ENCODE results near the gene MACC1.

The MACC1 gene

DNA sequence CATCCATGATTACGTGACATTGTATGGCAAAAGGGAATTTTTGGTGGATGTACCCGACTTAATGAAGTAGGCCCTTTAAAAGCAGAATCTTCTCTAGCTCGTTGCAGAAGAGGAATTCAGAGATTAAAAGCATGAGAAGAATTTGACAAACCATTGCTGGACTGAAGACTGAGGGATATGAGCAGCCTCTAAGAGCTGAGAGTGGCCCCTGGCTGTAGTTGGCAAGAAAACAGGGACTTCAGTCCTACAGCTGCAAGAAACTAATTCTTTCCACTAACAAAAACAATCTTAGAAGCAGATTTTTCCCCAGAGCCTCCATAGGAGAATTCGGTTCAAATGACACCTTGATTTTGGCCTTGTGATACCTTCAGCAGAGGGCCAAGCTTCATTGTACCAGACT lies 34.1 kb downstream of the MACC1 start:
- Histone ChIP-seq H3K27ac (no peak overlapping the region), H3K4me1 (no peaks in the 10 kb centered on the region), H3K9me3 (no peaks in the 10 kb centered on the region), H3K9ac (no peak overlapping the region), H3K4me2 (no peak overlapping the region), H3K36me3 (no peaks in the 10 kb centered on the region), H3K27me3 (no peaks in the 10 kb centered on the region), H4K20me1 (no peaks in the 10 kb centered on the region), H3K4me3 (no peak overlapping the region)
- TF ChIP-seq Cebpa-rat (IDR thresholded peaks at IDR 0.05): no peak

GRCh38 chr7:20176578-20177242 lies 40.5 kb downstream of the MACC1 start:
- H4K20me1 ChIP-seq: no peaks in the 10 kb centered on the region
- no peaks in the 10 kb centered on the region for H3K9me3 ChIP-seq
- H3K4me3 ChIP-seq: no peak overlapping the region
- no peaks in the 10 kb centered on the region for H3K27me3 ChIP-seq
- no peak overlapping the region for H3K27ac ChIP-seq
- TF ChIP-seq Cebpa-rat (IDR thresholded peaks at IDR 0.05): no peak
- H3K36me3 ChIP-seq: no peaks in the 10 kb centered on the region
- H3K4me1 ChIP-seq: no peaks in the 10 kb centered on the region
- H3K9ac ChIP-seq: no peak overlapping the region
- H3K4me2 ChIP-seq: no peak overlapping the region

GRCh38 chr7:20173828-20174227 lies 43.4 kb downstream of the MACC1 start:
- no peaks in the 10 kb centered on the region for H3K9me3 ChIP-seq
- H3K27me3 ChIP-seq: no peaks in the 10 kb centered on the region
- H3K4me2 ChIP-seq: no peak overlapping the region
- no peaks in the 10 kb centered on the region for H3K4me1 ChIP-seq
- H3K27ac ChIP-seq: no peak overlapping the region
- H4K20me1 ChIP-seq: no peaks in the 10 kb centered on the region
- H3K36me3 ChIP-seq: no peaks in the 10 kb centered on the region
- H3K4me3 ChIP-seq: no peak overlapping the region
- H3K9ac ChIP-seq: no peak overlapping the region
- TF ChIP-seq Cebpa-rat (IDR thresholded peaks at IDR 0.05): no peak

GRCh38 chr7:20172736-20173334 lies 44.3 kb downstream of the MACC1 start:
- Histone ChIP-seq H3K4me1 (no peaks in the 10 kb centered on the region), H3K36me3 (no peaks in the 10 kb centered on the region), H3K4me3 (no peak overlapping the region), H3K27ac (no peak overlapping the region), H3K9ac (no peak overlapping the region), H3K9me3 (no peaks in the 10 kb centered on the region), H4K20me1 (no peaks in the 10 kb centered on the region), H3K27me3 (no peaks in the 10 kb centered on the region), H3K4me2 (no peak overlapping the region)
- no peak for TF ChIP-seq Cebpa-rat (IDR thresholded peaks at IDR 0.05)

GRCh38 chr7:20170633-20171032 lies 46.6 kb downstream of the MACC1 start:
- no peaks in the 10 kb centered on the region for H3K9me3 ChIP-seq
- H3K4me3 ChIP-seq: no peak overlapping the region
- no peak overlapping the region for H3K4me2 ChIP-seq
- no peak for TF ChIP-seq Cebpa-rat (IDR thresholded peaks at IDR 0.05)
- H3K4me1 ChIP-seq: no peaks in the 10 kb centered on the region
- no peak overlapping the region for H3K27ac ChIP-seq
- H3K36me3 ChIP-seq: no peaks in the 10 kb centered on the region
- no peak overlapping the region for H3K9ac ChIP-seq
- no peaks in the 10 kb centered on the region for H4K20me1 ChIP-seq
- no peaks in the 10 kb centered on the region for H3K27me3 ChIP-seq

DNA sequence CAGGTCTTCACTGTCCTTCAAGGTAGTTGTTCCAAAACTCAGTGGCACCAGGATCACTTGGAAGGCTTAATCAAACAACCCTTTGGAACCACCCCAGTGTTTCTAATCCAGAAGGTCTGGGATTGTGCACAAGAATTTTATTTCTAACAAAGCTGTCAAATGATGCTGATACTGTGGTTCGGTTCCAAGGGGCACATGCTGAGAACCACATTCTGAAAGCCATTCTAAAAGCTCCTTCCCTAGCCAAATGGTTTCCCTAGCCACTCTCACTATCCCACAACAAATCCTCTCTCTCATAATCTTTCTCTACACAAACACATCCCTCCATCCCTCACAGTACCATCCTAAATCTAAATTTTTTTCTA lies 52.1 kb downstream of the MACC1 start:
- H3K4me2 ChIP-seq: no peak overlapping the region
- H3K36me3 ChIP-seq: no peaks in the 10 kb centered on the region
- no peaks in the 10 kb centered on the region for H3K4me1 ChIP-seq
- H3K4me3 ChIP-seq: no peak overlapping the region
- TF ChIP-seq Cebpa-rat (IDR thresholded peaks at IDR 0.05): no peak
- H3K9ac ChIP-seq: no peak overlapping the region
- no peaks in the 10 kb centered on the region for H3K27me3 ChIP-seq
- H3K9me3 ChIP-seq: no peaks in the 10 kb centered on the region
- no peaks in the 10 kb centered on the region for H4K20me1 ChIP-seq
- H3K27ac ChIP-seq: no peak overlapping the region

DNA sequence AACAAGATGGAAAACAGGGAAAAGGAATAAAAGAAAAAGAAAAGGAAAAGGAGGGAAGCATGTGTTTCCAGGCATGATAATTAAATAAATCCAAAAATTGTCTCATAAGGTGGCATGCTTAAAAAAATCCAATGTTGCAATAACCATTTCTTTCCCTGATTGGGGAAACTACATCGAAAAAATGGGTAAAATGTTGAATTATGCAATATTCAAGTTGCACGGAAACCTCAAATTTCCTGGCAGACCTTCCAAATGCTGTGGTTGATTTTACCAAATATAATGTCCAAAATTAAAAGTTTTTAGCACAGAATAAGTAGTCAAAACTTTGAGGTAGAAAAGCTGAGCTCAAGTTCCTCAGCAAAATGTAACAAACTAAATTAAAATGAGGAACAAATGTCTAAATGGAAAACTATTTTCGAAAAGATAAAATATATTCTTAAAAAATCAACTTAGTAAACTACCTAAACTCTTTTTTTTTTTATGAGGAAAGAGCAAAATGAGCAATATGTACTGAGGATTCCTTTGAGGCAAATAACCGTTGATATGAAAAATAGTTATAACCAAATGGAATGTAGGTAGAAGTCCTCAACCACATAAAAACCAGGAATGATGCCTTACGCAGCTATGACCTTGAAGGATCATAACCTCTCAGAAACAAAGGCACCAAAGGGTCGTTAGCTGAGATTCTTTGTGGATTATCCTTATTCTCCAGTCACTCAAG lies 52.6 kb downstream of the MACC1 start:
- Histone ChIP-seq H4K20me1 (no peaks in the 10 kb centered on the region), H3K27ac (no peak overlapping the region), H3K4me2 (no peak overlapping the region), H3K9ac (no peak overlapping the region), H3K27me3 (no peaks in the 10 kb centered on the region), H3K9me3 (no peaks in the 10 kb centered on the region), H3K36me3 (no peaks in the 10 kb centered on the region), H3K4me1 (no peaks in the 10 kb centered on the region), H3K4me3 (no peak overlapping the region)
- TF ChIP-seq Cebpa-rat (IDR thresholded peaks at IDR 0.05): no peak; the same call in 1 of the 2 replicates

GRCh38 chr7:20162665-20163064 lies 54.5 kb downstream of the MACC1 start:
- no peaks in the 10 kb centered on the region for H4K20me1 ChIP-seq
- no peak overlapping the region for H3K9ac ChIP-seq
- no peaks in the 10 kb centered on the region for H3K27me3 ChIP-seq
- H3K4me1 ChIP-seq: no peaks in the 10 kb centered on the region
- no peak overlapping the region for H3K4me2 ChIP-seq
- TF ChIP-seq Cebpa-rat (IDR thresholded peaks at IDR 0.05): no peak
- no peaks in the 10 kb centered on the region for H3K36me3 ChIP-seq
- no peak overlapping the region for H3K27ac ChIP-seq
- no peak overlapping the region for H3K4me3 ChIP-seq
- H3K9me3 ChIP-seq: no peaks in the 10 kb centered on the region

DNA sequence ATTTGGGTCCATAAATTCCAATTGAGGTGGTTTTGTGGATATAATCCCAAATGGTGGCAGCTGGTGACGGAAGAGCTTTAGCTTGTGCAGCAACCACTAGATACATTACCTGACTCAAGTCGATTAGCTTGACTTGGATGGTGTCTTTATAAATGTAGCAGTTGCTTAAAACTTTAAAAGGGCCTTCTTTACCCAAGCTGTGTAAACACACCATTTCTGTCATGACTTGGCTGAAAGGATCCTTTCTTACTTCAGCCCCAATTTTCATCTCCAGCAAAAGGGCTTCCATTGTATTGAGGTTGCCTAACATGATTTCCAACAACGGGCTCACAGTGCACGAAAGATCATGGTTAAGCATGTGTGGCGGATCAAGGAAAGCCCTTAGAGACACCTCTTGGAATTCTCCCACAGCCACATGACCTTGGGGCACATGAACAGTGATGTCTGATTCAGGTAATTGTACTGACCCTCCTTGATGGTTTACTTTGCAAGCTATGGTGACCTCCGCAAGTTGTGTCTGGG lies 57.9 kb downstream of the MACC1 start:
- TF ChIP-seq Cebpa-rat (IDR thresholded peaks at IDR 0.05): no peak
- no peaks in the 10 kb centered on the region for H4K20me1 ChIP-seq
- no peak overlapping the region for H3K27ac ChIP-seq
- no peaks in the 10 kb centered on the region for H3K4me1 ChIP-seq
- no peak overlapping the region for H3K9ac ChIP-seq
- no peaks in the 10 kb centered on the region for H3K9me3 ChIP-seq
- H3K36me3 ChIP-seq: no peaks in the 10 kb centered on the region
- H3K4me2 ChIP-seq: no peak overlapping the region
- H3K4me3 ChIP-seq: no peak overlapping the region
- H3K27me3 ChIP-seq: no peaks in the 10 kb centered on the region

GRCh38 chr7:20158684-20159083 lies 58.5 kb downstream of the MACC1 start:
- TF ChIP-seq Cebpa-rat (IDR thresholded peaks at IDR 0.05): no peak
- Histone ChIP-seq H3K4me2 (no peak overlapping the region), H3K4me1 (no peaks in the 10 kb centered on the region), H3K9me3 (no peaks in the 10 kb centered on the region), H3K27me3 (no peaks in the 10 kb centered on the region), H4K20me1 (no peaks in the 10 kb centered on the region), H3K9ac (no peak overlapping the region), H3K27ac (no peak overlapping the region), H3K4me3 (no peak overlapping the region), H3K36me3 (no peaks in the 10 kb centered on the region)
